Stimulated activated CD4-positive, alpha-beta T cell treated with anti-CD3 and anti-CD28 coated beads, Interleukin-1b, Interleukin-23, amount 100 ng/mL, for 4 hours (primary cell): ENCODE measurements around the gene PCBP3.
"Not testable (repeated sequence)": the region's sequence is repeated elsewhere in the genome, so short reads cannot be mapped to it uniquely, and the experiment has no call there.

Experiments used
- DNase-seq, 2 donors: peaks; one replicate each; pipeline ENCODE4 v3.0.0-alpha.2; 2020; ENCODE audit warnings: low read depth in 2 of 2

Gene PCBP3

DNA sequence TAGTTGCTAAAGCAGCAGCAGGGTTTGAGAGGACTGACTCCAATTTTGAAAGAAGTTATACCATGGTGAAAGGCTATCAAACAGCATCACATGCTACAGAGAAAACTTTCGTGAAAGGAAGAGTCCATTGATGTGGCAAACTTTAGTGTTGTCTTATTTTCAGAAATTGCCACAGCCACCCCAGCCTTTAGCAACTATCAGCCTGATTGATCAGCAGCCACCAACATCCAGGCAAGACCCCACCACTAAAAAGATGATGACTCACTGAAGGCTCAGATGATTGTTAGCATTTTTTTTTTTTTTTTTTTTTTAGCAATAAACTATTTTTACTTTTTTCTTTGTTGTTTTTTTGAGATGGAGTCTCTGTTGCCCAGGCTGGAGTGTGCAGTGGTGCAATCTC is 35.3 kb downstream of the PCBP3 start:
- not testable (repeated sequence) for DNase-seq

DNA sequence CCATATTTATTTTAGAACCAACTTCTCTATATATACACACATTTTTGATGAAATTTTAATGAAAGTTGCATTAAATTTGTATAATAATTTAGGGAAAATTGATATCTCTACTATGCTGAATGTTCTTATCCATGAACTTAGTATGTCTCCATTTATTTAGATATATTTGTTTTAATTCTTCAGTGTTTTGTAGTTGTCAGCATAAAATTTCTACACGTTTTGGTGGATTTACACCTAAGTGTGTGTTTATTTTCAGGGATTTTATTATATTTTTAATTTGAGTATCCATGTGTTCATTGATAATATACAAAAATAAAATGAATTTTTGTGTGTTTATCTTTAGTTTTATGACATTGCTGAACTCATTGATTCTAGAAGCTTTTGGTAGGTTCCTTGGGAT is 36.7 kb downstream of the PCBP3 start:
- DNase-seq: no peak

DNA sequence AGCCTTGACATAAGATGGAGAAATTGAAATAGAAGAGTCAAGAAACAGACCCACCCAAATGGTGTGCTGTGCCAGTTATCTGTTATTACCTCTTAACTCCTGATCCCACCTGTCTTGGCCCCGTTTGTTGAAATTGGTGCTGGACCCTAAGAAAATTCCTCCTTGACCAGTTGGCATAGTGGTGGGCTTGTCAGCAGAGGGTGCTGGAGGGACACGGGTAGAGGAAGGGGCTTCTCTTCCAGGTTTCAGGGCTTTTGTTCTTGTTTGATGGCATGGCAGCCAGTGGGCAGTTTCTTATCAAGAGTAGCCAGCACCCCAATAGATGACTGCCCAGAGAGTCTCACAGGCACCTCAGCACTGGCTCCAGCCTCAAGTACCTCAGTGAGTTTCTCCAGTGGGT is 51.6 kb downstream of the PCBP3 start:
- DNase-seq: no peak

DNA sequence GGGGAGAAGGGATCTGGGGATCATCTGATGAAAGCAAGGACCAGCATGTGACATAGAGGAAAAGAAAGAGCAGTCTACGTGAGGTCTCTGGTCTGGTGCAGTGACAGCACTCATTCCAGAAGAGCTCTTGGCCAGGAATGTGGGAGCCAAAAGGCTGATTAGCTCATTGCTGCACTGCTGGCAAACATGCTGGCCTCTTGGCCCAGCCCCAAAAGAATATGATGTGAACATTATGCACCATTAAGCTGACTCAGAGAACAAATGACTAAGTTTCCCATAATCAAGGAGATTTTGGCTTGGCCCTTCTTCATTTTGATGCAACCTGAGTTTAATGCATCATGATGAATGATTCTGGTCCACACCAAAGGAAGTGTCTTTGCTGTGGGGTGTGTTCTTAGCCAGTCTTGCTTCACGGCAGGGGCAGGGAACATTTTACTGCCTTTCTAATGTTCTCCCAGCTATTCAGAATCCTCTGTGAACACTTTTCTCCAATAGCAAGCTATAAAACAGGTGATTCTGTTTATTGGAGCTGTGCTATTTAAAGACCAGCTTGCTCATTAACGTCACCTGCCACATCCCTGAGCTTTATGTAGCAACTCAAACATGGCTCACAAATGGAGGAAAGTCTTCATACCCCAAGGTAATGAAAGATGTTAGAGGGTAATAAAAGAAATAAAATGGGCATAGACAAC is 55.1 kb downstream of the PCBP3 start:
- DNase-seq: no peak

DNA sequence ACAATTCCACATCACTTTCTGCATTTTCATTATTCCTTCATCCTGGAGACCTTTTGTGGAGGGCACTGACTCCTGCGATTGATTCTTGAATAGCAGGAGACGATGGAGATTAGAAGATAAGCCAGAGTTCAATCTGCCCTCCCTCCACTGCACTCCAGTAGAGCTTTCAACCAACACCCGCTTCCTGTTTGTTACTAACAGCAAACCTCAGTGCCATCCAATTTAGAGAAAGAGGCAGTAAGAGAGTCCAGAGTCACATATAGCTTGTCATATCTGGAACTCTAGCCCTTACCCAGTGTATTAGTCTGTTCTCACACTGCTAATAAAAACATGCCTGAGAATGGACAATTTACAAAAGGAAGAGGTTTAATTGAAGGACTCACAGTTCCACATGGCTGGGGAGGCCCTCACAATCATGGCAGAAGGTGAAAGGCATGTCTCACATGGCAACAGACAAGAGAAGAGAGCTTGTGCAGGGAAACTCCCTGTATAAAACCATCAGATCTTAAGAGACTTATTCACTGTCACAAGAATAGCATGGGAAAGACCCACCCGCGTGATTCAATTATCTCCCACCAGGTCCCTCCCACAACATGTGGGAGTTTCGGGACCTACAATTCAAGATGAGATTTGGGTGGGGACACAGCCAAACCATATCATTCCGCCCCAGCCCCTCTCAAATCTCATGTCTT is 55.9 kb downstream of the PCBP3 start:
- DNase-seq: no peak

DNA sequence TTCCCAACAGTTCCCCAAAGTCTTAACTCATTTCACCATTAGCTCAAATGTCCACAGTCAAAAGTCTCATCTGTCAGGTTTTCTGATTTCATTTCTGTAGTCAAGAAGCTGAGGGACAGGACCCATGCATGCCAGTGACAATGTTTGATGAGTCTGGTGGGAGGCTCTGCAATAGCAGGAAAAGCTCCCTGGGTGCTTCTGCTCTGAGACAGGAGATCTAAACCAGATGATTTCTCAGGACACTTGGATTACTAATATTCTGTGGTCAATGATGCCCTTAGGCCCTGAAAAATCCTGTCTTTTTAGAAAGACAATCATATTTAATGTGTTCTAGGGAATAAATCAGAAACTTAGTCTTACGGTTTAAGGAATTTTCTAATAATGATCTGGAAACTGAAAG is 56.4 kb downstream of the PCBP3 start:
- DNase-seq: no peak

DNA sequence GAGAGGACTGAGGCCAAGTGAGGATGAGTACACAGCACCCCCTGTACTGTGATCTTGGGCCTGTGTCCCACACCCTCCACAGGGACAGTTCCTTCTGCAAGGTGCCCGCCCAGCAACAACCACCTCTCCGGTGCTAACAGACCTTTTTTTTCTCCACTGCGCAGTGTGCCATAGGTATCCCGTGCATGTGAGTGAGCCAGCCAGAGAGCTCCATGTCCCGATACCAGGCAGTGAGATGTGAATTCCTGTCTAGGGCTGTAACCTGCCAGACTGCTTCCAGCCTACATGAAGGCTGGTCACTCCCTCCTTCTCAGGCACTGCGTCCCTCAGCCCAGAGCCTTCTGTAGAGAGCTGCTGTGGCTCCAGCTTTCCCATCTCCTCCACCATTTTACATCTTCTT is 56.9 kb downstream of the PCBP3 start:
- DNase-seq: no peak

DNA sequence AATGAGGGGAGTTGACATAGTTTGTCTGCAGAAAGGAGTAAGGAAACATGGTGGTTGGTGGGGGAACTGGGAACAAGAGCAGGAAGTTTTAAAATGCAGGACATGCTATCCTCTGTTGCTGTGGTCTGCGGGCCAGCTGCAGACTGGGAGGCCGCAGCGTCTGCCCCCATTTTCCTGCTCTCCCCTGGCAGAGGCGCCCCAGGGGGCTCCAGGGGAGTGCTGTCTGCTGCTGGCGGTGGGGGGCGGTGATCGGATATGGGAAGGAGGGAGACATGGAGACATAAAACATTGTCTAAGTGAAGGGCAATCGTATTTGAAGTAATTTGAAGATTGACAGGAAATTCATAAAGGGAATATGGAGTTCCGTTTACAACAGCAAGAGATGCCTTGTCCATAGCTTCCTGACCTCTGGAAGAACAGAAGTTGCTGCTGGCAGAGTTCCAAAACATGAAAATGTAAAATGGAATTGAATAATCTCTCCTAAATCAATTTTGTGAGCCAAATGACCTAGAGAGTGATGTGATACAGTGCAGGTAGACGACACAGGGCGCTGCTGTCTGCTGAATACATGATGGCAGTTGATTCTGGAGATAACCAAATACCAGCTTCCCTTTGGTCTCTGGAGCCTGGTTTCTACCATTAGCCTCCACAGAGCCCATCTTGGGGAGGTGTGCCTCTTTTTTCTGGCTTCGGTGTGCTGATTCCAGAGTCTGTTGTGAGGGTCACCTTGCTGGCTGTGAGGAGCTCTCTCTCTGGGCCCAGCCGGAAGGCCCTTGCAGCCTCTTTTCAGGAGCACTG is 61.0 kb downstream of the PCBP3 start:
- DNase-seq: no peak

DNA sequence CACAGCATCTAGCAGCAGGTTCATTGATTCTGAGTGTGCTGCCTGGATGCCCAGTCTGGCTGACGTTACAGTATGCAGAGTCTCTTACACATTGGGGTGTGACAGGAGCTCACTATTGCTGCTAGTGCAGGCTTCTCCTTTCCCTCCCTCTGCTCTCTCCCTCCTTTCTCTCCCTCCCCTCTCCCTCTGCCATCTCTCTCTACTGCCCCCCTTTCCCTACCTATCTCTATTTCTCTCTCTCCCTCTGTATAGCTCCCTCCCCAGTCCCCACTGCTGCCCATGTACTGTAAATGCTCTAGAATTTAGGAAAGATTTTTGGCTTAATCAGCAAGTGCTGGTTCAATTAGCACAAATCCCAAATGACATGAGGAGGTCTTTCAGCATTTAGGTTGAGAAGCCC is 62.8 kb downstream of the PCBP3 start:
- DNase-seq: no peak

DNA sequence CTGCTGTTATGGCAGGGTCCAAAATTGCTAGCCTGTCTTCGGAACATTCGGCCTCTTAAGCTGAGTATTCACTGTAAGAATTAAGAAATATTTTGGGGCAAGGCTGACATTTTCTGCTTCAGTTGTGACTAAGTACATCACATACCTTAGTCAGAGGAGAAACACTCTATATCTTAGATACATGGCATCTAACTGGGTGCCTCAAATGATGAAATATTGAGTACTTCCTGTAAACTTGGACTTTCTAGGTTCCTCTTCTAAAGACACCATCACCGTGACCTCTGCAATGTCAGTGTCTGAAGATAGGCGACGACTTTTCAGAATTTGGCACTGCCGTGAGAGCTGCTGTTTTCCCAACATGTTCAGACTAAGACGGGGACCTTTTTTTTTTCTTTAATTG is 65.6 kb downstream of the PCBP3 start:
- DNase-seq: no peak

DNA sequence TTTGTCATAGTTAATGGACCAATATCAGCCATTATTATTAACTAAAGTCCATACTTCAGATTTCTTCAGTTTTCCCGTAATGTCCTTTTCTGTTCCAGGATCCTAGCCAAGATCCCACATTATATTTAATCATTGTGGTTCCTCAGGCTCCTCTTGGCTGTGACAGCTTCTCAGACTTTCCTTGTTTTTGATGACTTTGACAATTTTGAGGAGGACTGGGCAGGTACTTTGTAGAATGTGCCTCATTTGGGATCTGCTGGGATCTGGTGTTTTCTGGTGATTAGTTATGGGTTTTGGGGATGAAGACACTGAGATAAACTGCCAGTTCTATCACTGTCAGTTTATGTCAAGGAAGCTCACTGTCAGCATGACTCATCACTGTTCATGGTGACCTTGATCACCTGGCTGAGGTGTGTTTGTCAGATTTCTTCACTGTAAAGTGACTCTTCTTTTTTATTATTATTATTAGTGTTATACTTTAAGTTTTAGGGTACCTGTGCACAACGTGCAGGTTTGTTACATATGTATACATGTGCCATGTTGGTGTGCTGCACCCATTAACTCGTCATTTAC is 66.3 kb downstream of the PCBP3 start:
- DNase-seq: no peak

DNA sequence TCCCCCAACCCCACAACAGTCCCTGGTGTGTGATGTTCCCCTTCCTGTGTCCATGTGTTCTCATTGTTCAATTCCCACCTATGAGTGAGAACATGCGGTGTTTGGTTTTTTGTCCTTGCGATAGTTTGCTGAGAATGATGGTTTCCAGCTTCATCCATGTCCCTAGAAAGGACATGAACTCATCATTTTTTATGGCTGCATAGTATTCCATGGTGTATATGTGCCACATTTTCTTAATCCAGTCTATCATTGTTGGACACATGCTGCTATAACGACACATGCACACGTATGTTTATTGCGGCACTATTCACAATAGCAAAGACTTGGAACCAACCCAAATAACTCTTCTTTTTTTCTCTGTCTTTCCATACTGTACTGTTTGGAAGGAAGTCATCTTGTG is 66.8 kb downstream of the PCBP3 start:
- DNase-seq: not testable (repeated sequence)

DNA sequence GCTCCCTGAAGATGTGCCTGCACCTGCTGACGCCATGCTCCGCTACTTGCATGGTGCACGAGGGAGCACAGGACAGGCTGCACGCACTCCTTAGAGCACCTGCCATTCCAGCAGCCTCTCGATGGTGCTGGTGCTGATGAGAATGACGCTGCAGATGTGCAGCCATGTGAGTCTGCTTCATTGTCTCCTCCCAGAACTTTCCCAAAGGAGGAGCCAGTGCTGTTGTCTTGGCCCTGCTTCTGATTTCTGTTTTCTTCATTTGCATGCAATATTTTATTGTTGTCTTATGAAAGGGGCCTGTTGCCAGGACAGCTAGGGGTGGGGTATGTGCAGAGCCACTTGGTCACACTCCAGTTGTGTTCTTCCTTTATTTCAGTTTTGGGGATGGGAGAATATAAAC is 70.1 kb downstream of the PCBP3 start:
- no peak for DNase-seq

DNA sequence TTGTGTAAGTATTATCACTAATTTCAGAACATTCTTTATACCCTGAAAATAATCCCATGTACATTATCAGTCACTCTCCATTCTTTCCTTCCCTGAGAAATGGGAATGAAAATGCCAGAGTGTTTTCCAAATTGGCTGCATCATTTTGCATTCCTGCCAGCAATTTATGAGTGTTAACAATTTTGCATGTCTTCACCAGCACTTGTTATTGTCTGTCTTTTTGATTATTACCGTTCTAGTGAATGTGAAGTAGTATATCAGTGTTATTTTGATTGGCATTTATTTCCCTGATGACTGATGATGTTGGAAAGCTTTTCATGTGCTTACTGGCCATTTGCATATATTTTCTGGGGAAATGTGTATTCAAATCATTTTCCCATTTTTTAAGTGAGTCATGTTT is 71.9 kb downstream of the PCBP3 start:
- no peak for DNase-seq

DNA sequence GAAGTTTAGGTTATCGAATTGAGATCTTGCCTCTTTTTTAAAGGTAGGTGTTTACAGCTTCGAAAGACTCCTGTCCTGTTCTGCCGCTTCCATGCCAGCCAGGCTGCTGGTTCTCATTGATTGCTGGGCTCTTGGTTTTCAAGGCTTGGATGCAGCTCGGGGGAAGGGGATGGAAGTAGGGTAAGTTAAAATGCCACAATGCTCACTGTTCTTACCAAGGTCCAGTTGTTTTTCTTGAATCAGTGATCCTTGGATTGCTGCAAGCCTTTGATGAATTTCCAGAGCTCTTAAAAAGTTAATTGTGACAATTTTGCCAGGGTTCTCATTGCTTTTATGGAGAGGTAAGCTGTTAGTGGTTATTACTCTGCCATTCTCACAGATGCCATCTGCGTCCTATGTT is 74.9 kb downstream of the PCBP3 start:
- DNase-seq: no peak

DNA sequence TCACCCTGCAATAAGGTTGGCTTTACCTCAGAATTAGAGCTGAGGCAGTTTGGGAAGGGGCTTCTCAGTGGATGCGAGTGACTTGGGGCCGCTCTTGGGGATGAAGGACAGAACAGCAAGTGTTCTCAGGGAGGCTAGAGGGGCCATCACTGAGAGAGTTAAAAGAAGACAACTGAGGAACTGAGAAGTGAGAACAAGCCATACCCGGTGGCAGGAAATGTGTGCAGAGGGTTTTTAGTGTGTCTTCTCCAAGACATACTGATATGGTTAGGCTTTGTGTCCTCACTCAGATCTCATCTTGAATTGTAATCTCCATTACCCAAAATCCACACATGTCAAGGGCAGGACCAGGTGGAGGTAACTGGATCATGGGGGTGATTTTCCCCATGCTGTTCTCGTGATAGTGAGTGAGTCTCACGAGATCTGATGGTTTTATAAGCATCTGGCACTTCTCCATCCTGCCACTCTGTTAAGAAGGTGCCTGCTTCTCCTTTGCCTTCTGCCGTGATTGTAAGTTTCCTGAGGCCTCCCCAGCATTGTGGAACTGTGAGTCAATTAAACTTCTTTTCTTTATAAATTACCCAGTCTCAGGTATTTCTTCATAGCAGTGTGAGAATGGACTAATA is 75.8 kb downstream of the PCBP3 start:
- DNase-seq: no peak

DNA sequence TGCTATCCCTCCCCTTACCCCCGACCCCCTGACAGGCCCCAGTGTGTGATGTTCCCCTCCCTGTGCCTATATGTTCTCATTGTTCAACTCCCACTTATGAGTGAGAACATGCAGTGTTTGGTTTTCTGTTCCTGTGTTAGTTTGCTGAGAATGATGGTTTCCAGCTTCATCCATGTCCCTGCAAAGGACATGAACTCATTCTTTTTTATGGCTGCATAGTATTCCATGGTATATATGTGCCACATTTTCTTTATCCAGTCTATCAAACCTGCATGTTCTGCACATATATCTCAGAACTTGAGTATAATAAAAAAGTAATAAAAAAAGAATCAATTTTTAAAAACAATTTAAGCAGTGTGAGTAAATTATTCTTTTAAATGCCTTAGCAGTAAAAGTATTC is 76.7 kb downstream of the PCBP3 start:
- not testable (repeated sequence) for DNase-seq

DNA sequence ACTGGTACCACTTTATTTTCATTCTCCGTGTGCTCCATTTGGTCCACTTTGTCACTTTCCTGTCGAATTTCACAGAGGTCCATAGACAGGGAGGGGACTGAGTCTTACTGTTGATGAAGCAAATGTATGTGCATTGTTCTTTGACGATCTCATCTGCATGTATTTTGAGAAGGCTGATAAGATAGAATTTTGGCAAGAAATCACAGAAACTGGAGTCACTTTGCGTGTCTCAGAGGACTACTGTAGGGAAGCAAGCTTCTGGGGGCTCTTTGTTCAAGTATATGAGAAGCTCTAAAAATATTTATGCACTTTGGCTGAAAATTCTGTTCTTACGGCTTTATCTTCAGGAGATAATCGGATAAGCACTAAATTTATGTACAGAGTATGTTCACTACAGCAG is 78.1 kb downstream of the PCBP3 start:
- DNase-seq: no peak

DNA sequence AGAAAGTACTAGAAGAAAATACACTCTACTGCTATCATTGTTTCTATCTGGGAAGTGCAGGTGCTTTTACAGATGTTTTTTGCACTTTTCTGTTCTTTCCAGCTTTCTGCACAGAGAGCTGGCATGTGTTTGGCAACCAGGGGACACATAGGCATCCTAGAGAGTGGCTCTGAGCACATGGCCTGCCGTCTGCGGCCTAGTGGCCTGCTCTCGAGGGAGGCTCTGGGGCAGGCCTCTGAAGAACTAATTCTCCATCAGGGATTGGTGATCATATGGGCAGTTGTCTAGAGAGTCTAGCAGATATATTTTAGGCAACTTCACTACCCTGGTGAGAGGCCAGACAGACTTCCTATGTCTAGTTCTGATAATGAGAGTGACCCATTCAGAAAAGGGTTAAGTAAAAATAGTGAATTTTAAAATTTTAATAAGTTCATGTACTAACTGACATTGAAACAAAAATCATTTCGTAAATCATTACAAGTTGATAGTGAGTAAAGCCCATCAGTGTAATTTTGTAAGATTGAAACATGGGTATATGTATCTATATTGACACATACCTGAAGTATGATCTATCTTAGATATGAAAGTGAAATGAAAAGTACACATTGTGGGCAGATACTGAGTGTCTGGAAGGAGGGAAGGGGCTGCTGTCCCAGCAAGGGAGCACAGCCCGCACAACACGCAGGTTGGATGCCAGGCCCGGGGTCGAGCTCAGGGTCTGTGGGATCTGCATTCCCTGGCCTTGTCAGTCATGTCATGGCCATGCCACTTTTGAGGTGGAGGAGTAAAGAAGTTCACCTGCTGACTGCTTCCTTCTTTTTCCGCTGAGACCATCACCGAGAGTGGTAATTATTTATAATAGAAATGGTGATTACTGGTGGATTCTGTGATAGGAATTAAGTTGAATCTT is 79.8 kb downstream of the PCBP3 start:
- DNase-seq: no peak

DNA sequence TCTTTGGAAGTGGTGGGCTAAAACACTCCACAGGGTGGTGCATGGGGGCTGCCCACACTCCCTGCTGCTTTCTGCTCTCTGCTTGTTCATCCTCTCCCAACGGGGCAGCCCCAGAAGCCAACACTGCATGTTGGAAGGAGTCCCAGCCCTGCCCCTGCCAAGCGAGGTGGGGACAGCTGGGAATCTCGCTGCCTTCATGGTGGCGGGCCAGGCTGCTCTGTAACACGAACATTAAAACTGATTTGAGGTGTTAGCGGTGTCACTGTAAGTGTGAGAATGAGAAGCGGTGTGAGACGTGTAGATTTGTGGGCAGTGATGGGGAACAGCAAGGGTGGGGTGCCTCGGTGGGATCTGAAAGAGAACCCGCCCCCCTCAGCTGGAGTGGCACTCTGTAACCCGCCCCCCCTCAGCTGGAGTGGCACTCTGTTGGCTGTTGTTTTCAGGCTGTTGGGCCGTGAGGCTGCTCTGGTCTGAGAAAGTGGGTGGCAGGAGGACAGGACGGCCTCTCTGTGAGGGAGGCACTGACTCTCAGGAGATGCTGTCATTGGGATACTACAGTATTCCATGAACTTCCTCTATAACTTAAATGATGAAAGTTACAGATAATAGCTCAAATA is 80.9 kb downstream of the PCBP3 start:
- DNase-seq: no peak
